DND-41 (cell line): ENCODE results near the gene NFX1.
"Not testable (repeated sequence)": the region's sequence is repeated elsewhere in the genome, so short reads cannot be mapped to it uniquely, and the experiment has no call there.

Source experiments
- CTCF ChIP-seq: IDR thresholded peaks from 2 replicates; pipeline ENCODE4 v1.5.1; 2012; ENCODE audit warnings: borderline replicate concordance, low read length, moderate library complexity, mild to moderate bottlenecking; ENCODE audit not compliant: poor library complexity, severe bottlenecking; ENCODE audit errors: extremely low read depth
- EZH2 ChIP-seq: IDR thresholded peaks from 3 replicates; pipeline ENCODE4 v1.6.1; 2012; ENCODE audit warnings: borderline replicate concordance, low read depth, mild to moderate bottlenecking, moderate library complexity, low read length, inconsistent platforms; ENCODE audit not compliant: severe bottlenecking

- not testable (repeated sequence) for TF ChIP-seq CTCF, EZH2
Measured at GRCh38 chr9:33401809-33402208, 111.5 kb downstream of the NFX1 start.
